Stimulated activated CD8-positive, alpha-beta memory T cell treated with anti-CD3 and anti-CD28 coated beads, Interleukin-12 subunit alpha, Interleukin-12 subunit beta, amount 100 ng/mL, for 24 hours (primary cell): ENCODE results near the gene ICAM4.

Source experiments
- DNase-seq: peaks from one replicate; pipeline ENCODE4 v3.0.0-alpha.2; 2020; ENCODE audit errors: extremely low read depth

The ICAM4 gene

GRCh38 chr19:10290876-10291553 is 4.3 kb downstream of the ICAM4 start:
- DNase-seq = no peak

- no peak for DNase-seq
These were observed 4.9 kb downstream of the ICAM4 start for GRCh38 chr19:10291554-10292205.

DNA sequence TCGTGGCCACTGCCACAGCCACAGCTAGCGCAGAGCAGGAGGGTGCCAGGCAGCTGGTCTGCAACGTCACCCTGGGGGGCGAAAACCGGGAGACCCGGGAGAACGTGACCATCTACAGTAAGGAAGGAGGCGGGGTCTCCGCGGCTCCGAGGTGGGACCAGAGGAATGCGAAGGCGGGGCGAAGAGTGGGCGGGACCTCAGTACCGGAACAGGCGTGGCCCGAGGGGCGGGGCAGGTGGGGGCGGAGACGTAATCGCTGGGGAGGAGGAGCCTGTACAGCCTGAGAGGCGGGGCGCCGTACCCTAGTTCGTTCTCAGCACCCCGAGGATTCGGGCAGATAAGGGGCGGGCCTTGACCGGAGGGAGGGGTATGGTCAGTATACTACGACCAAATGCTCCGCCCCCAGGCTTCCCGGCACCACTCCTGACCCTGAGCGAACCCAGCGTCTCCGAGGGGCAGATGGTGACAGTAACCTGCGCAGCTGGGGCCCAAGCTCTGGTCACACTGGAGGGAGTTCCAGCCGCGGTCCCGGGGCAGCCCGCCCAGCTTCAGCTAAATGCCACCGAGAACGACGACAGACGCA is 5.5 kb downstream of the ICAM4 start:
- DNase-seq = no peak

DNA sequence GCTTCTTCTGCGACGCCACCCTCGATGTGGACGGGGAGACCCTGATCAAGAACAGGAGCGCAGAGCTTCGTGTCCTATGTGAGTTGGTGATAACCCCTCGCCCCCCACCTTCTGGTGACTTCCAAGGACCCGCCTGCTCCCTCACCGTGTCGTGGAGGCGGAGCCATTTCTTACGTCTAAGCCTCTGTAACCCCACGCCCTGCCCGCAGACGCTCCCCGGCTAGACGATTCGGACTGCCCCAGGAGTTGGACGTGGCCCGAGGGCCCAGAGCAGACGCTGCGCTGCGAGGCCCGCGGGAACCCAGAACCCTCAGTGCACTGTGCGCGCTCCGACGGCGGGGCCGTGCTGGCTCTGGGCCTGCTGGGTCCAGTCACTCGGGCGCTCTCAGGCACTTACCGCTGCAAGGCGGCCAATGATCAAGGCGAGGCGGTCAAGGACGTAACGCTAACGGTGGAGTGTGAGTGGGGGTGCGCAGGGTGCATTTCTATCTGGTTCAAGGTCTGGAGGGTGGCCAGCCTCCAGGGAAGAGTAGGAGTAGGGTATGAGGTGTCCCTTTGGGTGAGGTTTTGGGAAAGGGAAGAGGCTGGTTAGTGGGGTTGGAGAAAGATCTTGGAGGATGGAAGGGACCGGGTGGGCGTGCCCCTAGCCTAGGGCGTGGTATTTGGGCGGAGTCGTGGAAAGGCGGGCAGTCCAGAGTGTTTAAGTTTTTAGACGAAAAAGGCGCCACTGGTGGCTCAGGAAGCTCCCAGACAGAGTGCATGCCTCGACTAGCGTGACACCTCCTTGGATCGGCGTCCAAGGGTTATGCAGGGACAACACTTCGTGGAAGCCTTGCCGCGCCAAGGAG is 6.3 kb downstream of the ICAM4 start:
- no peak for DNase-seq

- no peak for DNase-seq
These were observed 7.0 kb downstream of the ICAM4 start for GRCh38 chr19:10293637-10294367.

- no peak for DNase-seq
These were observed 7.6 kb downstream of the ICAM4 start for GRCh38 chr19:10294368-10294697.

GRCh38 chr19:10295305-10295846 is 8.6 kb downstream of the ICAM4 start:
- no peak for DNase-seq

GRCh38 chr19:10295847-10296591 is 9.3 kb downstream of the ICAM4 start:
- no peak for DNase-seq

DNA sequence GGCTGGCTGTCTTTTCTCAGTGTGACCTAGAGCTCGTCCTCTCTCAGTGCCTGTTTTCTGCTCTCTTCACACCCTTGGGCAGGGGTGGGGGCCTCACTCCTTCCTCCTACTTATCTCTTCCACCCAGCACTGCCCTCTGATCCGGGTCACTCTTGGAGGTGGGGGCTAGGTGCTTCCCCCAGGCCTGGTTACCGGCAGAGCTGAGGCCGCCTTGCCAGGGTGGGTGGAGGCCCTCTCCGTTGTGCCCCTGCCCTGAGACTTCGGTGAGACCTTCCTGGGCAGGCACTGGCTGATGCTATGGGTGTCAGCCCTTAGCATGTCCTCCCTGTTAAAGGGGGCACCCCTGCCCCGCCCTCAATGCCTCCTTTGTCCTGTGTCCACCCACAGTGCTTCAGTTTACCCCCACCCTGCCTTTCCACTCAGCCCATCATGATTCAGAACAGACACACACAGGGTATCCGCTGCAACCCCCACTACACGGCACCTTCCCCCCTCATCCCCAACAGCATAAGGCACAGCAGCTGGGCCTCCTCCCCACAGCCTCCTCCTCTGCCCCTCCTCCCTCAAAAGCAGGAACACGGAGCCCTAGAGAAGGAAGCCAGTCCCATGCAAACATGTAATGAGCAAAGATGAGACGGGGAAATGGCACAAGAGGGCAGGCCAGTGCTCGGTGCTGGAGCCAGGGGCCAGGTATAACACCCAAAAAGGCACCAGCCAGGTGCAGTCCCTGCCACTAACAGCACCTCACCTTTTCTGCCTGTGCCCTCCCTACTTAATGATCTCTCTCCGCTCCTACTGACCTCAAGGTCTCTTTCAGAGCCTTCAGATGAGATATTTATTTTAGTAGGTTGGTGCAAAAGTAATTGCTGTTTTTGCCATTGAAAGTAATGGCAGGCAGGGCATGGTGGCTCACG is 13.0 kb downstream of the ICAM4 start:
- no peak for DNase-seq

DNA sequence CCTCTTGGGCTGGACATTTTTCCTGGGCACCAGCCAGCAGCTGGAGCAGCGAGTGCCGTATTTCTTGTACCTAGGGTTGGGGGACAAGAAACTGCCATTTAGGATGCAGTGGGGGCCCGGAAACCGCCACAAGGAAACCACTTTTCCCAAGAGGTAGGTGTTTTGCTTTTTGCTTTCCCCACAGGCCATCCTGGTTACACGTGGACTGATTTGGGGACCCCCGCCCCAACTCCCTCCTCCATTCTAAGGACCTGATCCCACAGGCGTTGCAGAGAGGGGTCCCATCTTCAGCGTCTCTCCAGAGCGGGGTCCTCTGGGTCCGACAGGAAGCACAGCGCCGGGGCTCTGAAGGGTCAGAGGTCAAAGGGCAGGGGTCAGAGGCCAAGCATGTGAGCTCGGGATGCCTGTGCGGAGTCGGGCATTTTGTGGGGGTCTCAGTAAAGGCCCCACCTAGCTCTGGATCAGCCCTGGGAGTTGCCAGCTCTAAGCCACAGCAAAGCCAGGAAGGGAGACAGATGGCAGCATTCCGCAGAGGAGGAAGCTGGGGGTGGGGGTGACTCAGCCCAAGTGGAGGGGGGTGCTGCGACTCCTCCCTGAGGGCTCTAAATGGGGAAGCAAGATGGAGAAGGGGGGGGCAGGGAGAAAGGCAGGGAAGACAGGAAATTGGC is 18.5 kb downstream of the ICAM4 start:
- DNase-seq = no peak

- DNase-seq = no peak
These were observed 19.6 kb downstream of the ICAM4 start for GRCh38 chr19:10306327-10306726.

DNA sequence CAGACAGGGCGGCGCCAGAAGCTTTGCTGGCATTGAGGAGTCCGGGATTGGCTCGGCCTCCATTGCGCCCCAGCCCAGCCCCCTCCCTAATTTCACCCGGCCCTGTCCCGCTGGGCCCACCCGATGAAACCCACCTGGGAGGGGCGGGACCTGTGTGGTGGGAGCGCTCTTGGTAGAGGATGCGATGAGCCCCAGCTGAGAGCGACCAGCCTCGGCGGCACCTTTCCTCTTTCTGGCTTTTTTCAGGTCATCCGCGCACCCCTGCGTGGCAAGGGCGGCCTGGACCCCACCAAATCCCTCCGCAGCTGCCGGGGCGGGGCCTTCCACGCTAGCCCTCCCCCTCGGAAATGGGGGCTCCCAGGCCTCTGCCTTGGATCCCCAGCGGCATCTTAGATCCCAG is 22.7 kb downstream of the ICAM4 start, which contains the start of gene ZGLP1:
Gene ZGLP1 (minus strand): TSS at position 393 of the 400 bp plus-strand sequence.
- DNase-seq = no peak

DNA sequence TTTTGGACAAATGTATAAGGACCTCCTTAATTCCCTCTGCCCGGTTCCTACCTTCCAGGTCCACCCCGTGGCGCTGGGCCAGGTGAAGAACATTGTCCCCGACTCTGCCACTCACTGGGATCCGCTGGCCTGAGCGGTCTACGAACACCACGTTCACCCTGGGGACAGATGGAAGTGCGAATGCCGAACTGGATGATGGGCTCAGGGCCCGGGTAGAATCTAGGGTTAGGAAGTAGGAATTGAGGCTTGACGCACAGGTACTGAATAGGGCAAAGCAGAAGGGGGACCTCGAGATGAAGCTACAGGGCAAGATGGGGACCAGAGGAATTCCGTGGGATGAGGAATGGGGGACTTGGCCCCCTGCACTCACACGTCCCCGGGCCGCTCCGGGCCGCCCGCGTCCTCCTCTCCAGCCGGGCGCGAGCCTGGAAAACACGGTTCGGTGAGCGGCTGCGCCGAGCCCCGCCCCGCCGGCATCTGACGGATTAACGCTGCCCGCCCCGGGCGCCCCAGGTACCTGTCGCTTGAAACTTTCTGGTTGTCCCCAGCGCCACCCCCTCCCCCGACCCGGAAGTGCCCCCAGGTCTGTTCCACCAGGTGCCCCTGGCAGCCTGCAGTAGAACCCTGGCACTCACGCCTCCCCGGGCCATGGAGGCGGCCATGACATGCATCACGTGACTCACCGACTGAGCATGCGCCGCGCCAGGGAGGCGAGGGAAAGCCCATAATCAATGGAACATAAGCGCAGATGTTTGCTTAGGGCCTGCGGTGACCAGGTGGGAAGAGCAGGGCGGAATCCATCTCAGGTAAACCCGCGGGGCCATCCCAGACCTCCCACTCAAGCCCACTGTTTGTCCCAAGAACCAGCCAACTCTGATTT is 28.8 kb downstream of the ICAM4 start, which contains the start of gene FDX2:
Gene FDX2 (minus strand): TSS at position 681 of the 880 bp plus-strand sequence. CDS start 19 bp downstream, at position 662.
- DNase-seq = peak; percentile 77

- no peak for DNase-seq
These were observed 29.7 kb downstream of the ICAM4 start for GRCh38 chr19:10316229-10317044.

DNA sequence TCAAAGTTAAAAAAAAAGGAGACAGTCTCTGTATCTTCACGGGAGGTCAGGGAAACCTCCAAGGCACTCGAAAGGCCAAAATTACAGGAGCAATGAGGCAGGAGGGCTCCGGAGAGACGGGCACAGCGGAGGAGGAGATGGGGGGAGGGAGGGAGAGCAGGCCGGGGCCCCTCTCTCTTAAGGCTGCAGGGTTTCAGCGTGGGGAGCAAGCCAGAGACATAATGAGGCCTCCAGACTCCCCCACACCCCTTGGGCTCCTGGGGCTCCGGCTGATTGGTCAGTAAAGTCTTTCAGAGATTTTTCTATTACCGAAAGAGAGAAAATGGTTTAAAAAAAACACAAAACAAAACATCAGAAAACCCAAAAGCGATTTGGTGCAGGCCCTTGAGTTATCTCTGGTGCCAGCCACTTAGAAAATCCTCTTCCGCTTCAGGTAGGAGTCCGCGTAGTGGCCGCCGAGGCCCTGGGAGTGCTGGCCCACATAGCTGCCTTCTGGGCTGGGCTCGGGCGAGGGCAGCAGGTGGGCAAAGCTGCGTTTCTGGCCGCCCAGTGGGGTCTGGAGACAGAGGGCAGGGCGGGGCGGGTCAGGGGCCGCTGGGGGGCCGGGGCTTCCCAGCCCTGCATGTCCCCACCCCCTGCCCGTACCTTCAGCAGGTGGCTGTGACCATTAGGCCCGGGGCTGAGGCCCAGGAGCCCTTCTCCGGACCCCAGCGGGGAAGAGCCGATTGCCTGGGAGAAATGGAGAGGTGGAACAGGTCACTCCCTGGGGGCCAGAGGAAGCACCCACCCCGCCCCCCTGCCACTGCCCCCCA is 30.5 kb downstream of the ICAM4 start:
- no peak for DNase-seq

GRCh38 chr19:10317857-10318462 is 31.2 kb downstream of the ICAM4 start:
- DNase-seq = no peak
